LoVo (cell line): ENCODE data around the gene SFT2D3.
"Not testable (repeated sequence)": the region's sequence is repeated elsewhere in the genome, so short reads cannot be mapped to it uniquely, and the experiment has no call there.

ENCODE experiments used
- DNase-seq: peaks from one replicate; pipeline ENCODE4 v3.0.0-alpha.2; 2016; ENCODE audit warnings: low spot score

Gene SFT2D3

GRCh38 chr2:127743477-127744026 is 42.3 kb downstream of the SFT2D3 start:
- no peak for DNase-seq

GRCh38 chr2:127747621-127748020 is 46.3 kb downstream of the SFT2D3 start:
- DNase-seq, result no peak

DNA sequence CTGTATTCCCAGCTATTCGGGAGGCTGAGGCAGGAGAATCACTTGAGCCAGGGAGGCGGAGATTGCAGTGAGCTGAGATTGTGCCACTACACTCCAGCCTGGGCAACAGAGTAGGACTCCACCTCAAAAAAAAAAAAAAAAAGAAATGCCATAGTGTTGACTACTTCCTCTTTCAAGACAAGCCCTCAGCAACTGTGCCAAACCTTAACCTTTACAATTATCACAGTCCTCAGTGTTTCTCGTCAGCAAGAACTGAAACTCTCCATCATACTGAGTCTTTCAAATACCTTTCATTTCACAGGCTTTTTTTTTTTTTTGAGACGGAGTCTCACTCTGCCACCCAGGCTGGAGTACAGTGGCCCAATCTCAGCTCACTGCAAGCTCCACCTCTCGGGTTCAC is 48.2 kb downstream of the SFT2D3 start:
- not testable (repeated sequence) for DNase-seq

DNA sequence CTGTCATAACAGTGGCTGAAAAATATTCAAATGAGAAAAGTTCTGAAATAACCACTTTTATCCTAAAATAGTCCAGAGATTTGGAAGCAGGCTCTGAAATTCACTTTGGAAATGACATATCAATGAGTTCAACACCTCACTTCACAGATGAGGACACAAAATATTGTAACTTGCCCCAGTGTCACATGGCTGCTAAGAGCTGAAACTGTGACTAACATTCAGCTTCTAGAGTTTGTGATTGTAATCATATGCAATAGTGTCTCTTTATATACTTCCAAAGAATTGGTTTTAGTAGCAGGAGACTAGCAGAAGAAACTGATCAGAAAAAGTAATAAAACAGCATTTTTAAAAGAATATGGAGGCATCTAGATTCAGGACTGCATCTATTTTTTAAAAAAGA is 52.1 kb downstream of the SFT2D3 start:
- DNase-seq, result no peak

- no peak for DNase-seq
Measured at GRCh38 chr2:127754186-127754585, 52.9 kb downstream of the SFT2D3 start.
